Right lobe of liver (tissue), 6 donors: ENCODE results near the gene CCL16. TPM values are rescaled to one million over a fixed set of nuclear protein-coding genes. Genes with fewer than 3 reads are reported as not detected.
A peak's percentile ranks its signal among the peaks of the same experiment; 100 is the strongest.

ENCODE experiments used
- ATAC-seq, 4 donors: fragments of 200-7000 bp; cut with Tn5 transposase; one replicate each; pipeline ENCODE4 v1.9.1; 2020; ENCODE audit warnings: mild to moderate bottlenecking in 4 of 4, moderate library complexity in 4 of 4
- DNase-seq, 3 donors: peaks; one replicate each; pipeline ENCODE4 v3.0.0-alpha.2; 2020
- H3K27ac ChIP-seq, 3 donors: fragments of 200-600 bp; one replicate each; pipeline ENCODE4 v1.8.0; 2022
- H3K27me3 ChIP-seq, 2 donors: fragments of 200-600 bp; one replicate each; pipeline ENCODE4 v1.8.0; 2022
- H3K36me3 ChIP-seq, 4 donors: fragments of 200-600 bp; sonication (generic) in 1 of 4; one replicate each; pipeline versions ENCODE4 v1.5.1 to v1.8.0; 2017 to 2022; ENCODE audit warnings: control low read depth in 1 of 4
- H3K4me1 ChIP-seq, 4 donors: fragments of 200-600 bp; sonication (generic) in 1 of 4; one replicate each; pipeline versions ENCODE4 v1.5.1 to v1.8.0; 2017 to 2022; ENCODE audit warnings: control low read depth in 1 of 4
- H3K4me3 ChIP-seq, 3 donors: fragments of 200-600 bp; one replicate each; pipeline ENCODE4 v1.8.0; 2022
- H3K9me3 ChIP-seq, 4 donors: fragments of 200-600 bp; sonication (generic) in 1 of 4; one replicate each; pipeline versions ENCODE4 v1.5.1 to v1.8.0; 2017 to 2022; ENCODE audit warnings: control low read depth in 1 of 4
- POLR2A ChIP-seq: fragments of 450-650 bp; IDR thresholded peaks from one replicate; pipeline ENCODE4 v1.6.1; 2017; ENCODE audit warnings: antibody characterized with exemption, mild to moderate bottlenecking
- WGBS: methylation state at CpG from one replicate; pipeline ENCODE4 v1.1.6; 2018; ENCODE audit warnings: low coverage, low lambda C conversion rate; ENCODE audit not compliant: insufficient coverage; ENCODE audit errors: missing lambda C conversion rate; 5-methylcytosine and 5-hydroxymethylcytosine counted together
- intact Hi-C, 2 donors: fragments of 100-400 bp; cut with DNase I; formaldehyde crosslinking; loops; one replicate each; pipeline versions ENCODE4 v1.11.2 to v1.14.1; 2022
- long read RNA-seq: library from polyadenylated mRNA; unstranded; transcript quantifications from one replicate; pipeline ENCODE4 v2.0.0, GENCODE V29; 2019
- total RNA-seq, 6 experiments: library from RNA; depleted of rRNA in 2 of 6; stranded (reverse); fragments of >200 nt in 2 of 6; fragmentation: NEBNext Ultra II Directional in 3 of 6; extraction: Animal tissue kit (Norgen Biotek cat#: 25700) in 3 of 6; gene quantifications; one replicate each; pipeline versions ENCODE4 v1.1.0 to v1.2.4, GENCODE V29; 2016 to 2023
- TF ChIP-seq, protein P1 (sequence below), 4 donors: fragments of 200-600 bp in 3 of 4; fragments of 450-650 bp in 1 of 4; IDR thresholded peaks; one replicate each; pipeline versions ENCODE4 v1.5.1 to v1.8.0; 2016 to 2022; ENCODE audit warnings: antibody characterized with exemption in 4 of 4, mild to moderate bottlenecking in 2 of 4
- donor health status: DM: no; HTN: yes; CAD: no.
- donor health status: DM: no; HTN: no; CAD: no.
- donor health status: DM: no; HTN: no; CAD: no.
- donor health status: DM: no; HTN: yes; CAD: no.
- donor health status: DM: no; HTN: yes; CAD: no.

Gene CCL16, protein sequence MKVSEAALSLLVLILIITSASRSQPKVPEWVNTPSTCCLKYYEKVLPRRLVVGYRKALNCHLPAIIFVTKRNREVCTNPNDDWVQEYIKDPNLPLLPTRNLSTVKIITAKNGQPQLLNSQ
- 10 to 100 TPM; 26.5 to 52.6 (median 36.5) TPM for total RNA-seq
- long read RNA-seq, transcript CCL16-205 (3 exons, 1,506 nt): major isoform, 18 of 23 reads
- long read RNA-seq, partial matches to known transcripts: 0 of 23 reads
- long read RNA-seq, other reads (novel, unspliced or antisense): 5 of 23 reads

DNA sequence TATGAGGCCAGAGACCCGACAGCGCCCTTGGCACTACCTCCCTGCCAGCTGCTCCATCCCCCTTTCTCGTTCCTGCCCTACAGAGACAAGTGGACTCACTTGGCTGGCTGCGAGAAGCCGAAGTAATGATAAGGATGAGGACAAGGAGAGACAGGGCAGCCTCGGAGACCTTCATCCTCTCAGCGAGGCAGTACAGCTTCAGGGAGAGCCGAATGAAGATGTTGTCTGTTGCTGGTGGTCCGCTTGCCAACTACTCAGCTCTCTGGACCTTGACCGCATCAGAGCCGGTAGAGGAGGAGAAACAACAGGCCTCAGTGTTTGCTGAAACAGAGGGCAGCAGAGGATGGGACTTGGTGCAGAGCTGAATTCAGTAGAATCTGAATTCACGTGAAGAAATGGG, at the start of gene CCL16:
CCL16 (minus strand) TSS at position 252 of the 400 bp plus-strand sequence; CDS start at position 175, 77 bp downstream.
- intact Hi-C loops: loop anchor here (10.0 kb wide), 2 partner anchors 94 to 164 kb away; no protein-coding TSS in a partner anchor
- H3K27ac ChIP-seq: peak within 1 kb of the TSS; percentile 56 to 88 (median 61)
- TF ChIP-seq POLR2A: peak; percentile 23
- TF ChIP-seq, protein P1, sequence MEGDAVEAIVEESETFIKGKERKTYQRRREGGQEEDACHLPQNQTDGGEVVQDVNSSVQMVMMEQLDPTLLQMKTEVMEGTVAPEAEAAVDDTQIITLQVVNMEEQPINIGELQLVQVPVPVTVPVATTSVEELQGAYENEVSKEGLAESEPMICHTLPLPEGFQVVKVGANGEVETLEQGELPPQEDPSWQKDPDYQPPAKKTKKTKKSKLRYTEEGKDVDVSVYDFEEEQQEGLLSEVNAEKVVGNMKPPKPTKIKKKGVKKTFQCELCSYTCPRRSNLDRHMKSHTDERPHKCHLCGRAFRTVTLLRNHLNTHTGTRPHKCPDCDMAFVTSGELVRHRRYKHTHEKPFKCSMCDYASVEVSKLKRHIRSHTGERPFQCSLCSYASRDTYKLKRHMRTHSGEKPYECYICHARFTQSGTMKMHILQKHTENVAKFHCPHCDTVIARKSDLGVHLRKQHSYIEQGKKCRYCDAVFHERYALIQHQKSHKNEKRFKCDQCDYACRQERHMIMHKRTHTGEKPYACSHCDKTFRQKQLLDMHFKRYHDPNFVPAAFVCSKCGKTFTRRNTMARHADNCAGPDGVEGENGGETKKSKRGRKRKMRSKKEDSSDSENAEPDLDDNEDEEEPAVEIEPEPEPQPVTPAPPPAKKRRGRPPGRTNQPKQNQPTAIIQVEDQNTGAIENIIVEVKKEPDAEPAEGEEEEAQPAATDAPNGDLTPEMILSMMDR (IDR thresholded peaks at IDR 0.05): no peak
- ATAC-seq: peak; percentile 64 to 76 (median 74)
- H3K4me1 ChIP-seq: peaks cover 0 to 45% (median 19%) of the 10 kb centered on the region in 4 donors
- 14% methylated on average over 11 of the region's 12 CpGs for WGBS
- no peaks in the 10 kb centered on the region for H3K27me3 ChIP-seq
- H3K36me3 ChIP-seq: peaks cover 0 to 11% (median 0%) of the 10 kb centered on the region in 4 donors
- peak within 1 kb of the TSS; percentile 48 to 95 (median 59) for H3K4me3 ChIP-seq
- no peaks in the 10 kb centered on the region for H3K9me3 ChIP-seq
- DNase-seq: peak; percentile 54 to 88 (median 84)

DNA sequence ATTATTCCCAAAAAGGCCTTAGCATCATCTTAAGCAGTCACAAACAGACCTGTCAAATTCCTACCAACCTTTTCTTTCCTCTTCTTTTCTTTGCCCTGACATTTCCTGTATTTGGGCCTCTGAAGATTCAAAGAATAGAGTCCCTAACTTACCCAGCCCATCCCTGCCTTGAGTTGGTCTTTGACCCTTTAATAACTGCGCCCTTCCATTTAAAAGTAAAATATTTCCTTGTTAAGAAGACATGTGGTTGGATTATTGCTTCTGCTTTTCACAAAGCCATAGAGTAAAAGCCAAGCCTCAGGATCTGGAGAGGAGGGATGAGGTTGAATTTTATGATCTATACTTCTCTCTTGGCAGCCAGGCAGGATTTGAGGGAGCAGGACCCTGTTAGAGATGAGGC, 49.7 kb upstream of the CCL16 start:
- H3K27me3 ChIP-seq: no peaks in the 10 kb centered on the region
- H3K4me3 ChIP-seq: no peak overlapping the region
- H3K9me3 ChIP-seq: no peaks in the 10 kb centered on the region
- ATAC-seq: no peak
- no peak for DNase-seq
- no peak overlapping the region for H3K27ac ChIP-seq
- peaks cover 0 to 6% (median 0%) of the 10 kb centered on the region in 4 donors for H3K4me1 ChIP-seq
- TF ChIP-seq POLR2A: no peak
- TF ChIP-seq, protein P1 (IDR thresholded peaks at IDR 0.05): no peak
- H3K36me3 ChIP-seq: no peaks in the 10 kb centered on the region
- intact Hi-C loops: no loop called here
- 94% methylated on average over 1 of the region's 1 CpG for WGBS

DNA sequence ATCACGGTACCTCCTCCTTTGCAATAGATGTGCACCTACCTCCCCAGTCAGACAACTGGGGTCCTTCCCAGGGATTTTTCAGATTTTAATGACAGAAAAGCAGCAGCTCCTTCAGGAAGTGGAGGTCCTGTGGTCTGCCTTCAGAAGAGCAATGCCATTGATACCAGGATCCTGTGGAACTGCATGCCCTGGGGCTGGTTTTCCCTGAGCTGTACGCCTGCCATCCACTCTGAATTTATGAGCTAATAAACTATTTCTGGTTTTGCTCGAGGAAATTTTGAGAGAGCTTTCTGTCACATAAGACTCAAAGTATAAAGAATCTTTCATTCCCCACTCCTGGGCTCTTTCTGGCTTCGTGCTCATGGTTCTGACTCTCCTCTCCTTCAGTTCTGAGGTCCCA, 46.5 kb upstream of the CCL16 start:
- no peak overlapping the region for H3K4me3 ChIP-seq
- peaks cover 0 to under 1% (median 0%) of the 10 kb centered on the region in 4 donors for H3K4me1 ChIP-seq
- no peaks in the 10 kb centered on the region for H3K9me3 ChIP-seq
- no peaks in the 10 kb centered on the region for H3K36me3 ChIP-seq
- H3K27me3 ChIP-seq: no peaks in the 10 kb centered on the region
- DNase-seq: no peak
- WGBS: 43% methylated on average over 2 of the region's 4 CpGs
- intact Hi-C loops: no loop called here
- no peak overlapping the region for H3K27ac ChIP-seq
- no peak for ATAC-seq
- no peak for TF ChIP-seq POLR2A
- TF ChIP-seq, protein P1 (IDR thresholded peaks at IDR 0.05): no peak

DNA sequence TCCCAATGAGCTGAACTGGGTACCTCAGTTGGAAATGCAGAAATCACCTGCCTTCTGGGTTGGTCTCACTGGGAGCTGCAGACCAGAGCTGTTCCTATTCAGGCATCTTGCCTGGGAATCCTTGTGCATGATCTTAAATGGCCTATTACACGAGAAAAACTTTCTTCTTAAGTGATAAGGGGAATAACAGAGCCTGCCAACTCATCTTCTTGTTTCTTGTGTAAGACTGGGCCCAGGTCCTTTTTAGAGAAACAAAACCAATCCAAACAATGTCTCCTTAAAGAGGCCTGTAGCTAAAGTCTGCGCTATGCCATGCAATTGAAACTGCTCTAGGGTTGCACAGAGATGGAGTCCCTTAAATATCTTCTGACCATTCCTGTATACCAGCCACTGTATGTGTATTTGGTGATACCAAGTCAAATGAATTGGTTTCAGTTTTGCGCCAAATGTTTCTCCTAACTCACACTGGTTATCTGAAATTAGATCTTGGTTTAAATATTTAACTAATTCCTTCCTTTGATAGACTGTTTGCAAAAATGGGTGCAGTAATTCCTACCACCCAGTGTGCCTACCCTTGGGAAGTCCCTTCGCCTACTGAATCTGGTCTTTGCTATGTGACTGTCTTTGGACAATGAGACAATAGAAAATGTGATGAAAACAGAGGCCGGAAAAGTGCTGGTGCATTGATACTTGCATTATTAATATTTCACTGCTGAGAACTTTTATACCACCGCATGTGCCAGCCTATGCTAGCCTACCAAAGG, 43.0 kb upstream of the CCL16 start:
- no peaks in the 10 kb centered on the region for H3K36me3 ChIP-seq
- ATAC-seq: peak in 1 of 4 donors; percentile 16
- no peaks in the 10 kb centered on the region for H3K27me3 ChIP-seq
- intact Hi-C loops: no loop called here
- H3K4me3 ChIP-seq: no peak overlapping the region
- no peak for DNase-seq
- H3K9me3 ChIP-seq: no peaks in the 10 kb centered on the region
- WGBS: 82% methylated on average over 5 of the region's 6 CpGs
- H3K4me1 ChIP-seq: no peaks in the 10 kb centered on the region
- H3K27ac ChIP-seq: no peak overlapping the region
- TF ChIP-seq, protein P1 (IDR thresholded peaks at IDR 0.05): no peak
- no peak for TF ChIP-seq POLR2A
